Testis (tissue), 2 donors: ENCODE data around the gene UEVLD.

Source experiments
- POLR2A ChIP-seq: fragments of 450-650 bp; IDR thresholded peaks from one replicate; pipeline ENCODE4 v1.6.1; 2017; ENCODE audit warnings: antibody characterized with exemption, mild to moderate bottlenecking, moderate library complexity
- TF ChIP-seq, protein P1 (sequence below), 3 experiments: fragments of 450-650 bp in 2 of 3; fragments of 200-600 bp in 1 of 3; sonication (generic) in 1 of 3; IDR thresholded peaks; one replicate each; pipeline ENCODE4 v1.5.1; 2016 to 2019; ENCODE audit warnings: antibody characterized with exemption in 3 of 3, mild to moderate bottlenecking in 2 of 3, moderate library complexity in 1 of 3

DNA sequence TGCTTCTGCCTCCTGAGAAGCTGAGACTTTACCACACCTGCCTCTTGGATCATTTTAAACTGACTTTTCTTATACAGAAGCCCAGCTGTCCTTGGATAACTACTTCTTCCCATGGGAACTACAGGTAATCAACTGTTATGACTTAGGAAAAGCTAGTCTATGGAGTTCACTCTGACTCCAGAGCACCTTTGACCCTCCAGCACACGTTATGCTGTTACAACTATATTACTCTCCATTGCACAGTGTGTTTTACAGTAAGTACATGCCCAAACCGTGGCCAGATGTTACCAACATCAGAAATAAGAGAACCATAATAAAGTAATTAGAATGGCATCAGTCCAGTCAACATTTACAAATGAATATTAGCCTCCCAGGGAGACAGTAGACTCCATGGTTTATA lies 40.5 kb downstream of the UEVLD start:
- TF ChIP-seq POLR2A: no peak
- TF ChIP-seq, protein P1, sequence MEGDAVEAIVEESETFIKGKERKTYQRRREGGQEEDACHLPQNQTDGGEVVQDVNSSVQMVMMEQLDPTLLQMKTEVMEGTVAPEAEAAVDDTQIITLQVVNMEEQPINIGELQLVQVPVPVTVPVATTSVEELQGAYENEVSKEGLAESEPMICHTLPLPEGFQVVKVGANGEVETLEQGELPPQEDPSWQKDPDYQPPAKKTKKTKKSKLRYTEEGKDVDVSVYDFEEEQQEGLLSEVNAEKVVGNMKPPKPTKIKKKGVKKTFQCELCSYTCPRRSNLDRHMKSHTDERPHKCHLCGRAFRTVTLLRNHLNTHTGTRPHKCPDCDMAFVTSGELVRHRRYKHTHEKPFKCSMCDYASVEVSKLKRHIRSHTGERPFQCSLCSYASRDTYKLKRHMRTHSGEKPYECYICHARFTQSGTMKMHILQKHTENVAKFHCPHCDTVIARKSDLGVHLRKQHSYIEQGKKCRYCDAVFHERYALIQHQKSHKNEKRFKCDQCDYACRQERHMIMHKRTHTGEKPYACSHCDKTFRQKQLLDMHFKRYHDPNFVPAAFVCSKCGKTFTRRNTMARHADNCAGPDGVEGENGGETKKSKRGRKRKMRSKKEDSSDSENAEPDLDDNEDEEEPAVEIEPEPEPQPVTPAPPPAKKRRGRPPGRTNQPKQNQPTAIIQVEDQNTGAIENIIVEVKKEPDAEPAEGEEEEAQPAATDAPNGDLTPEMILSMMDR (IDR thresholded peaks at IDR 0.05): no peak
